H1 (cell line): ENCODE data around the gene PERCC1. TPM values are rescaled to one million over a fixed set of nuclear protein-coding genes. Genes with fewer than 3 reads are reported as not detected.

ENCODE experiments used
- CTCF ChIA-PET: fragments of 300-600 bp; sonication (Branson Sonifier 250); formaldehyde crosslinking; loops from one replicate; lab custom pipeline; 2021; ENCODE audit not compliant: partially characterized antibody; lab: Charles Lee
- POLR2A ChIA-PET: fragments of 300-600 bp; sonication (Branson Sonifier 250); formaldehyde crosslinking; loops from one replicate; lab custom pipeline; 2021; ENCODE audit warnings: inconsistent platforms; ENCODE audit not compliant: partially characterized antibody; lab: Charles Lee
- DNase-seq, 2 experiments: peaks; one replicate each; pipeline versions ENCODE4 v3.0.0 to v3.0.0-alpha.2; 2010 to 2022; ENCODE audit warnings: low spot score in 2 of 2, low read depth in 1 of 2, mixed read lengths in 1 of 2
- FAIRE-seq: peaks from 2 replicates; lab custom pipeline; 2011; peaks lifted over from hg19 to GRCh38; lab: Jason Lieb, UNC
- H2AFZ ChIP-seq: 2 replicates; pipeline ENCODE4 v1.8.1; 2012; ENCODE audit warnings: low read length, inconsistent platforms
- H2AK5ac ChIP-seq: 2 replicates; pipeline ENCODE4 v1.6.1; 2013; ENCODE audit warnings: low read depth, low read length
- H2BK120ac ChIP-seq: replicated peaks from 2 replicates; pipeline ENCODE3; 2013; ENCODE audit warnings: low read depth, low read length, inconsistent platforms
- H2BK12ac ChIP-seq: 2 replicates; pipeline ENCODE4 v1.6.1; 2013; ENCODE audit warnings: low read depth, low read length
- H2BK15ac ChIP-seq: 2 replicates; pipeline ENCODE4 v1.6.1; 2013; ENCODE audit warnings: low read length
- H2BK20ac ChIP-seq: 2 replicates; pipeline ENCODE4 v1.6.1; 2013; ENCODE audit warnings: low read length
- H2BK5ac ChIP-seq: 2 replicates; pipeline ENCODE4 v1.6.1; 2013; ENCODE audit warnings: low read depth, low read length
- H3K14ac ChIP-seq: 2 replicates; pipeline ENCODE4 v1.6.1; 2013; ENCODE audit warnings: inconsistent platforms; ENCODE audit not compliant: insufficient read length
- H3K18ac ChIP-seq: 2 replicates; pipeline ENCODE4 v1.6.1; 2013; ENCODE audit warnings: low read length; ENCODE audit errors: extremely low read depth
- H3K23ac ChIP-seq: 2 replicates; pipeline ENCODE4 v1.6.1; 2013; ENCODE audit warnings: inconsistent platforms; ENCODE audit not compliant: insufficient read length
- H3K23me2 ChIP-seq: 2 replicates; pipeline ENCODE4 v1.6.1; 2013; ENCODE audit warnings: low read depth, low read length
- H3K27ac ChIP-seq: 2 replicates; pipeline ENCODE4 v1.6.1; 2011; ENCODE audit warnings: low read depth, low read length, inconsistent platforms
- H3K27me3 ChIP-seq, 4 experiments: replicated peaks in 1 of 4; 1 replicate in 1 of 4; 2 replicates in 3 of 4; pipeline versions ENCODE4 v1.6.1 to v1.8.1; 2011 to 2013; ENCODE audit warnings: low read length in 3 of 4, mild to moderate bottlenecking in 3 of 4, inconsistent platforms in 2 of 4, mixed read lengths in 2 of 4, moderate library complexity in 1 of 4; ENCODE audit not compliant: control insufficient read depth in 3 of 4, insufficient read depth in 3 of 4; ENCODE audit errors: extremely low read depth in 1 of 4
- H3K36me3 ChIP-seq, 4 experiments: 2 replicates each; pipeline versions ENCODE4 v1.6.1 to v1.8.1; 2011 to 2013; ENCODE audit warnings: mild to moderate bottlenecking in 4 of 4, low read length in 3 of 4, moderate library complexity in 2 of 4, control low read depth in 1 of 4, inconsistent platforms in 1 of 4; ENCODE audit not compliant: insufficient read depth in 4 of 4, control insufficient read depth in 2 of 4
- H3K4ac ChIP-seq: replicated peaks from 2 replicates; pipeline ENCODE3; 2013; ENCODE audit warnings: low read length, low read depth, mixed read lengths, inconsistent platforms; ENCODE audit not compliant: insufficient read length
- H3K4me1 ChIP-seq, 4 experiments: replicated peaks in 1 of 4; 1 replicate in 1 of 4; 2 replicates in 3 of 4; pipeline versions ENCODE4 v1.6.1 to v1.8.1; 2011 to 2013; ENCODE audit warnings: low read length in 3 of 4, inconsistent platforms in 2 of 4, mixed read lengths in 1 of 4; ENCODE audit not compliant: insufficient read depth in 4 of 4, control insufficient read depth in 3 of 4
- H3K4me2 ChIP-seq, 2 experiments: 2 replicates each; pipeline versions ENCODE4 v1.6.1 to v1.8.1; 2011 to 2013; ENCODE audit warnings: low read depth in 2 of 2, low read length in 2 of 2, control low read depth in 1 of 2, inconsistent platforms in 1 of 2, mild to moderate bottlenecking in 1 of 2; ENCODE audit not compliant: insufficient read depth in 1 of 2
- H3K4me3 ChIP-seq, 4 experiments: fragments of 200-600, 300-600 bp in 1 of 4; sonication (generic), shearing (Covaris generic), sonication (Bioruptor Twin) in 1 of 4; 2 replicates each; pipeline versions ENCODE4 v1.5.1 to v1.8.1; 2011 to 2016; ENCODE audit warnings: low read length in 4 of 4, low read depth in 3 of 4, control low read depth in 2 of 4, inconsistent platforms in 2 of 4, mild to moderate bottlenecking in 2 of 4, mixed read lengths in 1 of 4, moderate library complexity in 1 of 4; ENCODE audit not compliant: insufficient read depth in 2 of 4; ENCODE audit errors: extremely low read depth in 1 of 4
- H3K56ac ChIP-seq: replicated peaks from 2 replicates; pipeline ENCODE3; 2013; ENCODE audit warnings: low read depth, mild to moderate bottlenecking, mixed read lengths, low read length, inconsistent platforms; ENCODE audit not compliant: insufficient read length
- H3K79me1 ChIP-seq: 2 replicates; pipeline ENCODE4 v1.6.1; 2013; ENCODE audit warnings: low read depth, low read length, control low read depth
- H3K79me2 ChIP-seq, 2 experiments: 2 replicates each; pipeline versions ENCODE4 v1.6.1 to v1.8.1; 2012 to 2013; ENCODE audit warnings: low read length in 2 of 2, mild to moderate bottlenecking in 2 of 2, inconsistent platforms in 1 of 2; ENCODE audit not compliant: insufficient read depth in 2 of 2, control insufficient read depth in 1 of 2
- H3K9ac ChIP-seq, 4 experiments: replicated peaks in 1 of 4; 1 replicate in 1 of 4; 2 replicates in 3 of 4; pipeline versions ENCODE4 v1.6.1 to v1.8.1; 2011 to 2013; ENCODE audit warnings: low read depth in 3 of 4, low read length in 3 of 4, control low read depth in 2 of 4, mild to moderate bottlenecking in 2 of 4, moderate library complexity in 2 of 4, inconsistent platforms in 1 of 4; ENCODE audit errors: extremely low read depth in 1 of 4
- H3K9me3 ChIP-seq, 2 experiments: 2 replicates each; pipeline versions ENCODE4 v1.6.1 to v1.8.1; 2012 to 2013; ENCODE audit warnings: mild to moderate bottlenecking in 2 of 2, moderate library complexity in 2 of 2, control low read depth in 1 of 2, inconsistent platforms in 1 of 2, low read depth in 1 of 2, low read length in 1 of 2, mixed read lengths in 1 of 2; ENCODE audit not compliant: insufficient read depth in 2 of 2
- H4K20me1 ChIP-seq, 2 experiments: replicated peaks in 1 of 2; 2 replicates each; pipeline versions ENCODE3 to v1.8.1; 2011 to 2013; ENCODE audit warnings: inconsistent platforms in 2 of 2, low read length in 2 of 2, mild to moderate bottlenecking in 1 of 2; ENCODE audit not compliant: insufficient read depth in 2 of 2, control insufficient read depth in 1 of 2
- H4K5ac ChIP-seq: 2 replicates; pipeline ENCODE4 v1.6.1; 2013; ENCODE audit warnings: low read length, low read depth, mixed read lengths, inconsistent platforms; ENCODE audit not compliant: insufficient read length
- H4K8ac ChIP-seq: 2 replicates; pipeline ENCODE4 v1.8.0; 2013; ENCODE audit warnings: mild to moderate bottlenecking, moderate library complexity, low read length, inconsistent platforms; ENCODE audit not compliant: insufficient read depth; ENCODE audit errors: extremely low read depth
- H4K91ac ChIP-seq: replicated peaks from 2 replicates; pipeline ENCODE3; 2013; ENCODE audit warnings: low read length, mixed read lengths, inconsistent platforms; ENCODE audit not compliant: insufficient read length
- BRCA1 ChIP-seq: IDR thresholded peaks from 2 replicates; pipeline ENCODE4 v1.6.1; 2012; ENCODE audit warnings: low read depth, low read length, improper control_type of control experiment
- CBX8 ChIP-seq: fragments of 300-800, 300-1000 bp; sonication (generic); IDR thresholded peaks from 2 replicates; pipeline ENCODE4 v1.7.1; 2016; ENCODE audit warnings: low read depth, low read length, borderline replicate concordance
- CHD2 ChIP-seq: IDR thresholded peaks from 2 replicates; pipeline ENCODE4 v1.6.1; 2012; ENCODE audit warnings: low read length, improper control_type of control experiment
- EP300 ChIP-seq, 2 experiments: IDR thresholded peaks; 1 replicate in 1 of 2; 2 replicates in 1 of 2; pipeline ENCODE4 v1.6.1; 2011 to 2012; ENCODE audit warnings: low read depth in 2 of 2, low read length in 2 of 2, mild to moderate bottlenecking in 2 of 2, borderline replicate concordance in 1 of 2, inconsistent platforms in 1 of 2, moderate library complexity in 1 of 2
- POLR2A ChIP-seq, 2 experiments: IDR thresholded peaks; 1 replicate in 1 of 2; 2 replicates in 1 of 2; pipeline ENCODE4 v1.6.1; 2011; ENCODE audit warnings: low read depth in 2 of 2, low read length in 2 of 2, mild to moderate bottlenecking in 2 of 2; ENCODE audit errors: control extremely low read depth in 1 of 2
- RAD21 ChIP-seq, 2 experiments: IDR thresholded peaks in 1 of 2; conservative IDR thresholded peaks in 1 of 2; 2 replicates each; pipeline ENCODE4 v1.6.1; 2011; ENCODE audit warnings: low read depth in 2 of 2, low read length in 2 of 2, improper control_type of control experiment in 1 of 2, inconsistent platforms in 1 of 2, mild to moderate bottlenecking in 1 of 2, moderate library complexity in 1 of 2
- RBBP5 ChIP-seq: IDR thresholded peaks from 2 replicates; pipeline ENCODE4 v1.7.1; 2012; ENCODE audit warnings: low read depth, mild to moderate bottlenecking, inconsistent platforms, low read length, moderate library complexity, borderline replicate concordance
- RFX5 ChIP-seq: IDR thresholded peaks from 2 replicates; pipeline ENCODE4 v1.6.1; 2011; ENCODE audit warnings: low read depth, low read length, improper control_type of control experiment, borderline replicate concordance
- SAP30 ChIP-seq: fragments of 300-600 bp; sonication (generic); IDR thresholded peaks from 2 replicates; pipeline ENCODE4 v1.7.1; 2012; ENCODE audit warnings: low read length, moderate library complexity, mild to moderate bottlenecking, inconsistent platforms; ENCODE audit not compliant: insufficient read depth, insufficient replicate concordance
- SIN3A ChIP-seq, 2 experiments: IDR thresholded peaks in 1 of 2; conservative IDR thresholded peaks in 1 of 2; 2 replicates each; pipeline ENCODE4 v1.6.1; 2011 to 2012; ENCODE audit warnings: low read length in 2 of 2, improper control_type of control experiment in 1 of 2, low read depth in 1 of 2, mild to moderate bottlenecking in 1 of 2
- SIRT6 ChIP-seq: IDR thresholded peaks from one replicate; pipeline ENCODE4 v1.7.1; 2012; ENCODE audit warnings: low read length, inconsistent platforms
- SIX5 ChIP-seq: IDR thresholded peaks from 2 replicates; pipeline ENCODE4 v1.6.1; 2011; ENCODE audit warnings: mild to moderate bottlenecking, low read depth, low read length
- WGBS, 2 experiments: shearing (Covaris generic) in 1 of 2; methylation state at CpG; one replicate each; pipeline versions ENCODE4 v1.1.6 to v1.1.7; 2013 to 2015; ENCODE audit warnings: low lambda C conversion rate in 2 of 2, mixed read lengths in 2 of 2, inconsistent platforms in 1 of 2, low coverage in 1 of 2, missing lambda C conversion rate in 1 of 2; ENCODE audit not compliant: insufficient replicate concordance in 2 of 2, insufficient coverage in 1 of 2, insufficient read length in 1 of 2; ENCODE audit errors: extremely low coverage in 1 of 2, missing lambda C conversion rate in 1 of 2; 5-methylcytosine and 5-hydroxymethylcytosine counted together
- polyA plus RNA-seq, 7 experiments: library from polyadenylated mRNA; depleted of rRNA in 3 of 7; stranded (reverse) in 5 of 7; unstranded in 2 of 7; fragments of >200 nt in 5 of 7; fragments of 200-250 nt in 2 of 7; gene quantifications; 1 replicate in 5 of 7; 2 replicates in 1 of 7; 4 replicates in 1 of 7; pipeline versions ENCODE4 v1.2.1 to v1.2.3, GENCODE V29; 2011 to 2013; ENCODE audit warnings: missing spikeins in 2 of 7, mixed read lengths in 2 of 7
- total RNA-seq: library from RNA; stranded (reverse); fragmentation: NEBNext Ultra II Directional; extraction: Animal tissue kit (Norgen Biotek cat#: 25700); gene quantifications from 2 replicates; pipeline ENCODE4 v1.2.1, GENCODE V29; 2021

Gene PERCC1
- total and polyA plus RNA-seq, 2 of the 8 experiments (the other 6 are each of a cell fraction or from before 2014, with no cell fraction given), result not detected

DNA sequence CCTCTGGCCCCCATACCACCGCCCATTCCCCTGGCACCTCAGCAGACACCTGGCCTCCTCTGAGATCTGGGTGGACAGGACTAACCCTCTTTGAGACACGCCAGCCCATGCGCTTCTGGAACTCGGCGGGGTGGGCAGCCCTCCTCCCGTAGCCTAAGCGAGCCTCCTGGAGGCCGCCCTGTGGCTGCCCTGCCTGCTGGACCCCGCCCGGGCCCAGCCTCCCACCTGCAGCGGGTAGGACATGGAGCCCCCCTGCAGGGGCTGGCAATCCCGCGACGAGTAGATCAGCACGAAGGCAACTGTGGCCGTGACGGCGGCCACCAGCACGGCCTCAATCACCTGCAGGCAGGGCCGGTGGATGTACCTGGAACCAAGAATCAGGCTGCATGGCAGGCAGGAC is 21.7 kb downstream of the PERCC1 start:
- H4K5ac ChIP-seq, result no peak overlapping the region
- no peaks in the 10 kb centered on the region for H3K9me3 ChIP-seq
- H2AK5ac ChIP-seq, result no peak overlapping the region
- no peak overlapping the region for H2BK20ac ChIP-seq
- no peak overlapping the region for H2AFZ ChIP-seq
- DNase-seq (no peak), FAIRE-seq (no peak)
- H3K23ac ChIP-seq, result no peak overlapping the region
- H3K4me1 ChIP-seq, result no peaks in the 10 kb centered on the region
- no peak overlapping the region for H3K4ac ChIP-seq
- no peak overlapping the region for H3K9ac ChIP-seq
- H3K4me3 ChIP-seq, result no peak overlapping the region
- CTCF ChIA-PET, result no interaction called here
- no peak overlapping the region for H3K56ac ChIP-seq
- peaks cover 2 to 12% of the 10 kb centered on the region in 2 experiments for H4K20me1 ChIP-seq
- no peak overlapping the region for H2BK12ac ChIP-seq
- no peaks in the 10 kb centered on the region for H3K79me1 ChIP-seq
- H4K91ac ChIP-seq, result no peak overlapping the region
- no peaks in the 10 kb centered on the region for H3K23me2 ChIP-seq
- no peak overlapping the region for H3K4me2 ChIP-seq
- no peak overlapping the region for H3K14ac ChIP-seq
- no peak overlapping the region for H3K27ac ChIP-seq
- POLR2A ChIA-PET, result no interaction called here
- peaks cover 0 to 43% (median 12%) of the 10 kb centered on the region in 4 experiments; a peak in 5 of 8 replicates for H3K36me3 ChIP-seq
- WGBS, 2 experiments, result 95% methylated on average over 16 of the region's 20 CpGs; no CpG with 5 or more reads in 1 of the 2 experiments
- no peaks in the 10 kb centered on the region for H3K27me3 ChIP-seq
- no peak overlapping the region for H2BK15ac ChIP-seq
- H3K18ac ChIP-seq, result no peak overlapping the region
- no peak overlapping the region for H4K8ac ChIP-seq
- H3K79me2 ChIP-seq, result no peaks in the 10 kb centered on the region
- no peak overlapping the region for H2BK120ac ChIP-seq
- no peak overlapping the region for H2BK5ac ChIP-seq
- no peak for TF ChIP-seq SIN3A (conservative IDR thresholded peaks at IDR 0.05 in 1 of 2, IDR thresholded peaks at IDR 0.05 in 1 of 2; ENCODE audit: low read depth in 1 of 2, low read length in 2 of 2)
- TF ChIP-seq POLR2A (IDR thresholded peaks at IDR 0.05; ENCODE audit: control extremely low read depth in 1 of 2, low read depth in 2 of 2, low read length in 2 of 2), result no peak
- no peak for TF ChIP-seq SIRT6
- no peak for TF ChIP-seq SAP30
- TF ChIP-seq RFX5, result no peak
- TF ChIP-seq SIX5, result no peak
- no peak for TF ChIP-seq CHD2
- TF ChIP-seq BRCA1, result no peak
- TF ChIP-seq RAD21 (IDR thresholded peaks at IDR 0.05 in 1 of 2, conservative IDR thresholded peaks at IDR 0.05 in 1 of 2; ENCODE audit: low read depth in 2 of 2, low read length in 2 of 2), result no peak
- no peak for TF ChIP-seq EP300 (IDR thresholded peaks at IDR 0.05; ENCODE audit: borderline replicate concordance in 1 of 2, low read depth in 2 of 2, low read length in 2 of 2)
- no peak for TF ChIP-seq RBBP5
- no peak for TF ChIP-seq CBX8
